PC-9 (cell line): Measurements from ENCODE around the gene EMX2. TPM values are rescaled to one million over a fixed set of nuclear protein-coding genes. Genes with fewer than 3 reads are reported as not detected.

Experiments used
- BruUV-seq: library from RNA; stranded (reverse); fragments of 400-500 nt; replicated peaks from 2 replicates; lab custom pipeline; 2021; lab: Mats Ljungman, UMichigan
- CTCF ChIA-PET: fragments of 300-600 bp; sonication (Branson Sonifier 250); formaldehyde crosslinking; loops from one replicate; lab custom pipeline; 2022; ENCODE audit warnings: antibody characterized with exemption; lab: Charles Lee
- POLR2A ChIA-PET: fragments of 300-600 bp; sonication (Branson Sonifier 250); formaldehyde crosslinking; loops from one replicate; lab custom pipeline; 2022; ENCODE audit warnings: antibody characterized with exemption; ENCODE audit not compliant: unreplicated experiment; lab: Charles Lee
- DNase-seq, 2 experiments: peaks; one replicate each; pipeline versions ENCODE4 v3.0.0 to v3.0.0-alpha.2; 2015 to 2022; ENCODE audit warnings: mixed read lengths in 1 of 2
- H2AFZ ChIP-seq: fragments of 200-600 bp; sonication (generic); 2 replicates; pipeline ENCODE4 v1.8.1; 2017; ENCODE audit warnings: antibody characterized with exemption
- H3F3A ChIP-seq: fragments of 200-600 bp; sonication (generic); 2 replicates; pipeline ENCODE4 v1.8.1; 2017; ENCODE audit warnings: antibody characterized with exemption, mild to moderate bottlenecking, low read depth; ENCODE audit not compliant: insufficient read depth
- H3K27ac ChIP-seq: fragments of 200-600 bp; sonication (generic); 2 replicates; pipeline ENCODE4 v1.6.1; 2016; ENCODE audit warnings: mixed run types
- H3K27me3 ChIP-seq: fragments of 200-600 bp; sonication (generic); 2 replicates; pipeline ENCODE4 v1.6.1; 2016; ENCODE audit warnings: low read depth, mixed run types; ENCODE audit not compliant: insufficient read depth
- H3K36me3 ChIP-seq: fragments of 200-600 bp; sonication (generic); 2 replicates; pipeline ENCODE4 v1.6.1; 2016; ENCODE audit warnings: low read depth, mixed run types
- H3K4me1 ChIP-seq: fragments of 200-600 bp; sonication (generic); replicated peaks from 2 replicates; pipeline ENCODE4 v1.6.1; 2016; ENCODE audit warnings: mixed run types; ENCODE audit not compliant: insufficient read depth
- H3K4me2 ChIP-seq: fragments of 200-600 bp; sonication (generic); 2 replicates; pipeline ENCODE4 v1.6.1; 2017; ENCODE audit warnings: mixed run types
- H3K4me3 ChIP-seq: fragments of 200-600 bp; sonication (generic); 2 replicates; pipeline ENCODE4 v1.6.1; 2016; ENCODE audit warnings: mixed run types
- H3K79me2 ChIP-seq: fragments of 200-600 bp; sonication (generic); 2 replicates; pipeline ENCODE4 v1.6.1; 2017; ENCODE audit warnings: low read depth, mixed run types
- H3K9me2 ChIP-seq: fragments of 200-600 bp; sonication (generic); 2 replicates; pipeline ENCODE4 v1.8.1; 2017; ENCODE audit warnings: mild to moderate bottlenecking; ENCODE audit not compliant: insufficient read depth
- H3K9me3 ChIP-seq: fragments of 200-600 bp; sonication (generic); 2 replicates; pipeline ENCODE4 v1.8.1; 2016; ENCODE audit warnings: low read depth; ENCODE audit not compliant: insufficient read depth
- H4K20me1 ChIP-seq: fragments of 200-600 bp; sonication (generic); 2 replicates; pipeline ENCODE4 v1.8.1; 2017; ENCODE audit not compliant: insufficient read depth
- EZH2 ChIP-seq: fragments of 200-600 bp; sonication (generic); IDR thresholded peaks from 2 replicates; pipeline ENCODE4 v1.8.0; 2017; ENCODE audit warnings: antibody characterized with exemption, low read depth
- intact Hi-C: fragments of 100-400 bp; cut with micrococcal nuclease; formaldehyde crosslinking; loops from one replicate; pipeline ENCODE4 v1.10.0; 2022; ENCODE audit not compliant: unreplicated experiment
- total RNA-seq: library from RNA; stranded (reverse); gene quantifications from 2 replicates; pipeline ENCODE4 v1.2.3, GENCODE V29; 2021
- TF ChIP-seq, protein P1 (sequence below): fragments of 200-600 bp; sonication (generic); conservative IDR thresholded peaks from 2 replicates; pipeline ENCODE4 v1.6.1; 2017; ENCODE audit warnings: mixed run types, antibody characterized with exemption, mild to moderate bottlenecking, moderate library complexity

The EMX2 gene
- total RNA-seq, 1 experiment from 2014 or later, result not detected

DNA sequence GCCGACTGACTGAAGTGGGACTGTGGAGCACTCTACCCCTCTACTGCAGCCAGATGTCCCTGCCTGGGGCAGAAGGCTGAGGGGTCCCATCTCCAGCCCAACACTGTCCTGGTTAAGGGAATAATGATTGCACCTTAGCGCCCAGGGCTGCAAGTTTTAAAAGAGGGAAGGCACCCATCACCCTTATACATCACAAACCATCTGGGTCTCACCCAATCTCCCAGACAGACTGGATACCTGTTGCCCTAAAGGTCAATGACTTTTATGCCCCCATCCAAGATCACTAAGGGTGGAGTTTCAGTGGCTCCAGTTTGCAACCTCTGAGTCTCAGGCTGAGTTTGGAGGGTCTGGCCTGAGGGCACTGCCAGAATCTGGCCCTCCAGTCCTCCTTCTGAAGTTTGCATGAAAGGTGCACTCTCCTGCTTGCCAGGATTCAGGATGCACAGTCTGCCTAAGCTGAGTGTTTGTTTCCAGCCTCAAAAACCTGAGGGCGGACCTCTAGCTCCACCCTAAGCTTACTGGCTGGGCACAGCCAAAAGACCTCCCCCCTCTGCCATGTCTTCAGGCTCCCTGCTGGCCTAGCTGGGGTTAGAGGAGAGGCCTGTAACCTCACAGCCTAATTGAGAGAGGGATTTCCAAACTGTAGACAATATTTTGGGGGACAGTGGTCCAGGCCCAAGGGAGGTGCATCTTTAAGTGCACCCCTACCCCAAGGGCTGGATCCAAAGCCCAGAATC, 2.5 kb upstream of the EMX2 start:
- CTCF ChIA-PET, result no interaction called here
- no peaks in the 10 kb centered on the region for H3K27me3 ChIP-seq
- no peak for DNase-seq

DNA sequence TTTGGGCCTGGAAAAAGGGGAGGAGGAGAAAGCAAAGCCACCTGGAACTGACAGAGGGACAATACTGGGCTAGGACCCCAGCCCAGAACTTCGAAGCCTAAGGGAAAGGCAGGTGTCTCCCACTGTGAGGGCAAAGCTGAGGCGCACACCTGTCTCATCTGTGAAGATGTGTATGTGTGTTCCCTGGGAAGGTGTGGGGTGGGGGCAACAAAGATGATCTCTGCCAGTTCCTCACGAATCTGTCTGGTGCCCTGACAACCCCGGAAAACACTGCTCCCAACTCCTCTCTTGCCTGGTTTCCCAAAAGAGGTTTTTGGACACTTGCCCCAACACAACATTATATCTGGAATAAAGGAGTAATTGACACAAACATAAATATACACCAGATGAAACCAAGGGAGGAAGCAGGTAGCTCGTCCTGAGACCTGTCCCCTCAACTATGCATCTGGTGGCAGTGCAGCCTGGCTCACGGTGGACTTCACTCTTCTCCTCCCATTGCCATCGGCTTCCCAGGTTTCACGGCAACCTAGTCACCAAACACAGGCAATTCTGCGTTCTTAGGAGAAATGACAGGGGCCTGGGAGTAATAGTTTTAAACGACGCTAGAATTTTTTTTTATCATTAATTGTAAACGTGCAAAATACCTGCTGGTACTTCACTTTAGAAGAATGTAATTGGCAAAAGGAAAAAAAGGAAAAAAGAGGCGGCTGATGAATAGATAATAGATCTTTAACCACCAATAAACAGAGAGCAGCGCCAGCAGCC, 1.7 kb upstream of the EMX2 start:
- TF ChIP-seq, protein P1, sequence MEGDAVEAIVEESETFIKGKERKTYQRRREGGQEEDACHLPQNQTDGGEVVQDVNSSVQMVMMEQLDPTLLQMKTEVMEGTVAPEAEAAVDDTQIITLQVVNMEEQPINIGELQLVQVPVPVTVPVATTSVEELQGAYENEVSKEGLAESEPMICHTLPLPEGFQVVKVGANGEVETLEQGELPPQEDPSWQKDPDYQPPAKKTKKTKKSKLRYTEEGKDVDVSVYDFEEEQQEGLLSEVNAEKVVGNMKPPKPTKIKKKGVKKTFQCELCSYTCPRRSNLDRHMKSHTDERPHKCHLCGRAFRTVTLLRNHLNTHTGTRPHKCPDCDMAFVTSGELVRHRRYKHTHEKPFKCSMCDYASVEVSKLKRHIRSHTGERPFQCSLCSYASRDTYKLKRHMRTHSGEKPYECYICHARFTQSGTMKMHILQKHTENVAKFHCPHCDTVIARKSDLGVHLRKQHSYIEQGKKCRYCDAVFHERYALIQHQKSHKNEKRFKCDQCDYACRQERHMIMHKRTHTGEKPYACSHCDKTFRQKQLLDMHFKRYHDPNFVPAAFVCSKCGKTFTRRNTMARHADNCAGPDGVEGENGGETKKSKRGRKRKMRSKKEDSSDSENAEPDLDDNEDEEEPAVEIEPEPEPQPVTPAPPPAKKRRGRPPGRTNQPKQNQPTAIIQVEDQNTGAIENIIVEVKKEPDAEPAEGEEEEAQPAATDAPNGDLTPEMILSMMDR, result no peak
- TF ChIP-seq EZH2, result no peak
- ChIA-PET CTCF (no interaction called here), POLR2A (no interaction called here)
- Histone ChIP-seq H3K4me3 (no peak overlapping the region), H3K9me3 (no peaks in the 10 kb centered on the region), H3F3A (no peaks in the 10 kb centered on the region), H3K9me2 (no peaks in the 10 kb centered on the region), H2AFZ (no peak overlapping the region), H4K20me1 (no peaks in the 10 kb centered on the region), H3K27me3 (no peaks in the 10 kb centered on the region), H3K4me1 (no peaks in the 10 kb centered on the region), H3K79me2 (no peaks in the 10 kb centered on the region), H3K27ac (no peak overlapping the region), H3K4me2 (no peak overlapping the region), H3K36me3 (no peaks in the 10 kb centered on the region)
- BruUV-seq, result no TSS peak
- intact Hi-C loops, result no loop called here
- DNase-seq, result no peak

More for the DNA sequence above, 2.5 kb upstream of the EMX2 start:
- Histone ChIP-seq H4K20me1 (no peaks in the 10 kb centered on the region), H3K9me2 (no peaks in the 10 kb centered on the region), H3F3A (no peaks in the 10 kb centered on the region), H3K4me1 (no peaks in the 10 kb centered on the region), H3K4me2 (no peak overlapping the region), H3K9me3 (no peaks in the 10 kb centered on the region), H2AFZ (no peak overlapping the region), H3K27ac (no peak overlapping the region), H3K36me3 (no peaks in the 10 kb centered on the region), H3K79me2 (no peaks in the 10 kb centered on the region), H3K4me3 (no peak overlapping the region)
- BruUV-seq, result no TSS peak
- intact Hi-C loops, result no loop called here
- POLR2A ChIA-PET, result no interaction called here
- no peak for TF ChIP-seq EZH2
- TF ChIP-seq, protein P1, result no peak

DNA sequence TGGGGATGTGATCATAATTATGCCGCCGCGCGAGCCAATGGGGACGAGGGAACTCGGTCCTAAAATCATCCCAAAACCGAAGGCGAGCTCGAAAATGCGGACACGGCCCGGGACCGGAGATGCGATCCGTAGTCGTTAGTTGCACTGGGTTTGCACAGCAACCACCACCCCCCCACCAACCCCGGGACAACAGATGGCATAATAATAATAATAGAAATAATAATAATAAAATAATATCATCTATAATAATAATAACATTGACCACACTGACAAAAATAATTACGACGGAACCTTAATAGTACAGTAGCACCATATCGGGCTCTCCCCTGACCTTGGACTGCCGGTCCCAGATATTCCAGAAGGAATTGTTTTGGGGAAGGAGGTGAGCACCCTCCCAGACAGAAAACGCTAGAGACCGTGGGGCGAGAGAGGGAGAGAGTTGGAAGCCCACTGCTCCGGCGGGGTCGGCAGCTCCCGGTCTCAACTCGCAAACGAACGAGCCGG, 1.1 kb upstream of the EMX2 start:
- no TSS peak for BruUV-seq
- H2AFZ ChIP-seq, result no peak overlapping the region
- H3K27ac ChIP-seq, result no peak overlapping the region
- no peaks in the 10 kb centered on the region for H3K9me2 ChIP-seq
- no peaks in the 10 kb centered on the region for H3K9me3 ChIP-seq
- H3K27me3 ChIP-seq, result no peaks in the 10 kb centered on the region
- H3F3A ChIP-seq, result no peaks in the 10 kb centered on the region
- no peaks in the 10 kb centered on the region for H3K79me2 ChIP-seq
- H3K36me3 ChIP-seq, result no peaks in the 10 kb centered on the region
- H3K4me3 ChIP-seq, result no peak overlapping the region
- DNase-seq, result no peak
- intact Hi-C loops, result no loop called here
- POLR2A ChIA-PET, result no interaction called here
- no peaks in the 10 kb centered on the region for H3K4me1 ChIP-seq
- CTCF ChIA-PET, result no interaction called here
- TF ChIP-seq EZH2, result no peak
- TF ChIP-seq, protein P1, result no peak
- no peaks in the 10 kb centered on the region for H4K20me1 ChIP-seq
- no peak overlapping the region for H3K4me2 ChIP-seq
